ENCODE measurements around the gene B4GALNT1. TPM values are rescaled to one million over a fixed set of nuclear protein-coding genes. Genes with fewer than 3 reads are reported as not detected.
"Not testable (repeated sequence)": the region's sequence is repeated elsewhere in the genome, so short reads cannot be mapped to it uniquely, and the experiment has no call there.

B4GALNT1 gene
- total RNA-seq, 4 donors from 2014 or later, result 0.88 to 7.9 (median 2.2) TPM

DNA sequence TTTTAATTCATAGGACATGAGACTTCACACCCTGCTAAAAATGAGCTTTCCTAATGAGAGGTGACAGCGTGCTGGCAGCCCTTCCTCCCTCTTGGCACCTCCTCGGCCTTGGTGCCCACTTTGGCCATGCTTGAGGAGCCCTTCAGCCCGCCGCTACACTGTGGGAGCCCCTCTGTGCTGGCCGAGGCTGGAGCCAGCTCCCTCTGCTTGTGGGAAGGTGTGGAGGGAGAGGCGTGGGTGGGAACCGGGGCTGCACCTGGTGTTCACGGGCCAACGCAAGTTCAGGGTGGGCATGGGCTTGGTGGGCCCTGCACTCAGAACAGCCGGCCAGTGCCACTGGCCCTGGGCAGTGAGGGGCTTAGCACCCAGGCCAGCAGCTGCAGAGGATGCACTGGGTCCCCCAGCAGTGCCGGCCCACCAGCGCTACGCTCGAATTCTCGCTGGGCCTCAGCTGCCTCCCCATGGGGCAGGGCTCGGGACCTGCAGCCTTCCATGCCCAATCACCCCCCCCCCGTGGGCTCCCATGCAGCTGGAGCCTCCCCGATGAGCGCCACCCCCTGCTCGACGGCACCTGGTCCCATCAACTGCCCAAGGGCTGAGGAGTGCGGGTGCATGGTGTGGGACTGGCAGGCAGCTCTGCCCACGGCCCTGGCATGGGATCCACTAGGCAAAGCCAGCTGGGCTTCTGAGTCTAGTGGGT lies 22.7 kb upstream of the B4GALNT1 start:
- Histone ChIP-seq H3K4me3 (replicated peaks in 1 of 3) (no peak overlapping the region), H3K27ac (no peak overlapping the region), H3K27me3 (no peaks in the 10 kb centered on the region), H3K9me3 (no peaks in the 10 kb centered on the region), H3K4me1 (peaks cover 7 to 8% of the 10 kb centered on the region in 2 donors), H3K36me3 (no peaks in the 10 kb centered on the region)
- DNase-seq, result no peak
- no peak for TF ChIP-seq POLR2A (IDR thresholded peaks at IDR 0.05)
- TF ChIP-seq, protein P1, sequence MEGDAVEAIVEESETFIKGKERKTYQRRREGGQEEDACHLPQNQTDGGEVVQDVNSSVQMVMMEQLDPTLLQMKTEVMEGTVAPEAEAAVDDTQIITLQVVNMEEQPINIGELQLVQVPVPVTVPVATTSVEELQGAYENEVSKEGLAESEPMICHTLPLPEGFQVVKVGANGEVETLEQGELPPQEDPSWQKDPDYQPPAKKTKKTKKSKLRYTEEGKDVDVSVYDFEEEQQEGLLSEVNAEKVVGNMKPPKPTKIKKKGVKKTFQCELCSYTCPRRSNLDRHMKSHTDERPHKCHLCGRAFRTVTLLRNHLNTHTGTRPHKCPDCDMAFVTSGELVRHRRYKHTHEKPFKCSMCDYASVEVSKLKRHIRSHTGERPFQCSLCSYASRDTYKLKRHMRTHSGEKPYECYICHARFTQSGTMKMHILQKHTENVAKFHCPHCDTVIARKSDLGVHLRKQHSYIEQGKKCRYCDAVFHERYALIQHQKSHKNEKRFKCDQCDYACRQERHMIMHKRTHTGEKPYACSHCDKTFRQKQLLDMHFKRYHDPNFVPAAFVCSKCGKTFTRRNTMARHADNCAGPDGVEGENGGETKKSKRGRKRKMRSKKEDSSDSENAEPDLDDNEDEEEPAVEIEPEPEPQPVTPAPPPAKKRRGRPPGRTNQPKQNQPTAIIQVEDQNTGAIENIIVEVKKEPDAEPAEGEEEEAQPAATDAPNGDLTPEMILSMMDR (IDR thresholded peaks at IDR 0.05), result no peak
- intact Hi-C loops (cut with DNase I), result no loop called here
- 77 to 87% methylated on average over 8 to 10 of the region's 23 CpGs for WGBS, 2 donors

GRCh38 chr12:57654042-57654441 lies 21.0 kb upstream of the B4GALNT1 start:
- DNase-seq, result no peak
- no peak overlapping the region for H3K27ac ChIP-seq
- TF ChIP-seq, protein P1 (IDR thresholded peaks at IDR 0.05), result no peak
- TF ChIP-seq POLR2A (IDR thresholded peaks at IDR 0.05), result no peak
- H3K36me3 ChIP-seq, result no peaks in the 10 kb centered on the region
- H3K9me3 ChIP-seq, result no peaks in the 10 kb centered on the region
- H3K4me1 ChIP-seq, result peaks cover 7 to 8% of the 10 kb centered on the region in 2 donors
- WGBS, 2 donors, result 66 to 68% methylated on average over 3 of the region's 3 CpGs
- no peaks in the 10 kb centered on the region for H3K27me3 ChIP-seq
- H3K4me3 ChIP-seq (replicated peaks in 1 of 3), result no peak overlapping the region
- intact Hi-C loops (cut with DNase I), result no loop called here

- intact Hi-C loops (cut with DNase I); DNase-seq; H3K36me3 ChIP-seq; H3K4me3 ChIP-seq (replicated peaks in 1 of 3); H3K27ac ChIP-seq; H3K9me3 ChIP-seq; H3K27me3 ChIP-seq; H3K4me1 ChIP-seq: not testable (repeated sequence)
- WGBS, 2 donors, result 93 to 96% methylated on average over 6 to 8 of the region's 15 CpGs
Observed at GRCh38 chr12:57646659-57647049, 13.7 kb upstream of the B4GALNT1 start.

DNA sequence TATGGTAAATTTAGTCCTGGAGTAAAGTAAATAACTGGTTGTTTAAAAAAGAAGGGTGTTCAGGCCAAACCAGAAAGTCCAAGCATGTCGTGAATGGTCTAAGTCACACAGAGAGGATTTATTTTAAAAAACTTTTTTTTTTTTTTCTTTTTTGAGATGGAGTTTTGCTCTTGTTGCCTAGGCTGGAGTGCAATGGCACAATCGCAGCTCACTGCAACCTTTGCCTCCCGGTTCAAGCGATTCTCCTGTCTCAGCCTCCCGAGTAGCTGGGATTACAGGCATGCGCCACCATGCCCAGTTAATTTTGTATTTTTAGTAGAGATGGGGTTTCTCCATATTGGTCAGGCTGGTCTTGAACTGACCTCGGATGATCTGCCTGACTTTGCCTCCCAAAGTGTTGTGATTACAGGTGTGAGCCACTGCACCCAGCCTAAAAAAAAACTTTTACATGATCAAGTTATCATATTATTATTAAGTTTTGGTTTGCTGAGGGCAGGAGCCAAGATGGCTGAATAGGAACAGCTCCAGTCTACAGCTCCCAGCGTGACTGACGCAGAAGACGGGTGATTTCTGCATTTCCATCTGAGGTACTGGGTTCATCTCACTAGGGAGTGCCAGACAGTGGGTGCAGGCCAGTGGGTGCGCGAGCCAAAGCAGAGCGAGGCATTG lies 13.1 kb upstream of the B4GALNT1 start:
- H3K27ac ChIP-seq; intact Hi-C loops (cut with DNase I); H3K4me1 ChIP-seq; H3K4me3 ChIP-seq (replicated peaks in 1 of 3); DNase-seq; H3K27me3 ChIP-seq; H3K36me3 ChIP-seq; H3K9me3 ChIP-seq: not testable (repeated sequence)
- WGBS, 2 donors, result 65 to 77% methylated on average over 13 of the region's 13 CpGs

- no peak overlapping the region for H3K4me3 ChIP-seq (replicated peaks in 1 of 3)
- TF ChIP-seq, protein P1 (IDR thresholded peaks at IDR 0.05), result no peak
- no peak for TF ChIP-seq POLR2A (IDR thresholded peaks at IDR 0.05)
- no peaks in the 10 kb centered on the region for H3K36me3 ChIP-seq
- intact Hi-C loops (cut with DNase I), result no loop called here
- WGBS, 2 donors, result 62 to 67% methylated on average over 5 of the region's 5 CpGs
- no peaks in the 10 kb centered on the region for H3K27me3 ChIP-seq
- H3K9me3 ChIP-seq, result no peaks in the 10 kb centered on the region
- no peak for DNase-seq
- H3K27ac ChIP-seq, result no peak overlapping the region
- no peaks in the 10 kb centered on the region for H3K4me1 ChIP-seq
Observed at GRCh38 chr12:57641699-57642442, 8.9 kb upstream of the B4GALNT1 start.

Data from thyroid gland (tissue), 4 donors.